OCI-LY1 (cell line): Measurements from ENCODE around the gene DNAL4.

Source experiments
- H2AFZ ChIP-seq: fragments of 200-600 bp; sonication (generic), shearing (Covaris generic); 2 replicates; pipeline ENCODE4 v1.6.0; 2014; ENCODE audit warnings: antibody characterized with exemption, mild to moderate bottlenecking, low read length
- H3F3A ChIP-seq: fragments of 200-600 bp; sonication (generic), shearing (Covaris generic); 2 replicates; pipeline ENCODE4 v1.6.0; 2014; ENCODE audit warnings: mild to moderate bottlenecking, antibody characterized with exemption, low read length, moderate library complexity; ENCODE audit not compliant: insufficient read depth
- H3K27ac ChIP-seq: fragments of 200-600 bp; sonication (generic); 2 replicates; pipeline ENCODE4 v1.5.1; 2014; ENCODE audit warnings: low read length, mixed run types, mild to moderate bottlenecking, low read depth; ENCODE audit not compliant: poor library complexity, severe bottlenecking
- H3K27me3 ChIP-seq: fragments of 200-600 bp; sonication (generic); 2 replicates; pipeline ENCODE4 v1.6.0; 2014; ENCODE audit warnings: antibody characterized with exemption, mild to moderate bottlenecking, low read length, moderate library complexity; ENCODE audit not compliant: insufficient read depth
- H3K36me3 ChIP-seq: fragments of 200-600 bp; sonication (generic); 2 replicates; pipeline ENCODE4 v1.6.1; 2014; ENCODE audit warnings: mild to moderate bottlenecking, antibody characterized with exemption, low read length, moderate library complexity, mixed read lengths; ENCODE audit not compliant: insufficient read depth
- H3K4me1 ChIP-seq: fragments of 200-600 bp; sonication (generic); 2 replicates; pipeline ENCODE4 v1.5.1; 2014; ENCODE audit warnings: mild to moderate bottlenecking, low read length, moderate library complexity; ENCODE audit not compliant: insufficient read depth, severe bottlenecking
- H3K4me2 ChIP-seq: fragments of 200-600 bp; sonication (generic), shearing (Covaris generic); 2 replicates; pipeline ENCODE4 v1.6.1; 2014; ENCODE audit warnings: low read length
- H3K4me3 ChIP-seq: fragments of 200-600 bp; sonication (generic); 2 replicates; pipeline ENCODE4 v1.5.1; 2014; ENCODE audit warnings: low read length, low read depth, mild to moderate bottlenecking, mixed read lengths; ENCODE audit not compliant: poor library complexity, severe bottlenecking
- H3K79me2 ChIP-seq: fragments of 200-600 bp; shearing (Covaris generic); 2 replicates; pipeline ENCODE4 v1.6.1; 2016; ENCODE audit warnings: mixed run types, low read length, mixed read lengths; ENCODE audit not compliant: insufficient read depth
- H3K9ac ChIP-seq: fragments of 200-600 bp; sonication (generic), shearing (Covaris generic); 2 replicates; pipeline ENCODE4 v1.6.1; 2014; ENCODE audit warnings: mild to moderate bottlenecking, low read length, mixed read lengths
- H3K9me2 ChIP-seq: fragments of 200-600 bp; sonication (generic), shearing (Covaris generic); 2 replicates; pipeline ENCODE4 v1.6.1; 2014; ENCODE audit warnings: low read depth, mild to moderate bottlenecking, low read length, mixed read lengths
- H3K9me3 ChIP-seq: fragments of 200-600 bp; shearing (Covaris generic); 2 replicates; pipeline ENCODE4 v1.6.1; 2014; ENCODE audit warnings: low read length, mixed read lengths
- H4K20me1 ChIP-seq: fragments of 200-600 bp; sonication (generic), shearing (Covaris generic); 2 replicates; pipeline ENCODE4 v1.6.0; 2016; ENCODE audit warnings: mild to moderate bottlenecking, low read length; ENCODE audit not compliant: insufficient read depth
- CTCF ChIP-seq: fragments of 200-600 bp; sonication (generic), shearing (Covaris generic); IDR thresholded peaks from 2 replicates; pipeline ENCODE4 v1.5.1; 2017; ENCODE audit warnings: mild to moderate bottlenecking, antibody characterized with exemption, low read length, moderate library complexity, mixed read lengths
- EZH2 ChIP-seq: fragments of 200-600 bp; sonication (generic), shearing (Covaris generic); IDR thresholded peaks from 2 replicates; pipeline ENCODE4 v1.8.0; 2017; ENCODE audit warnings: borderline replicate concordance, mixed run types, mild to moderate bottlenecking, antibody characterized with exemption, low read length, moderate library complexity, mixed read lengths

Gene DNAL4

DNA sequence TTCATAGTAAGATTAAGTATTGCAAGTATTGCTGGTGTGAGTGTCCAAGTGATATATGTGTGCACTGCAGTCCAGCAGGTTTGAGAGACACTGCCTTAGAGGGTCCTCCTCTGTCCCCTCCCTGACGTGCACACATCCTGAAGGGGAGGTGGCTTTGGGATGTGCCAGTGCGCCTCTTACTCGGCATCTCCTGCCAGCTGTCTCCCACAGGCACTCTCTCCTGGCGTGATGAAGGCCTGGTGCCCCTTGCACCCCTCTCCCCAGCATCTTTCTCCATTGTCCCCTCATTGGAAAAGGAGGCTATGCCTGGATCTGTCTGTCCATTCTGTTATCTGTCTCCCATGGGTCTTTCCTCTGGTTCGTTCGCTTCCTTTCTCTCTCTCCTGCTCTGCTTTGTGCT lies 64.0 kb downstream of the DNAL4 start:
- Histone ChIP-seq H3K4me1 (no peaks in the 10 kb centered on the region), H3K36me3 (peaks cover 79% of the 10 kb centered on the region), H3K4me3 (no peak overlapping the region), H3K9ac (no peak overlapping the region), H3K4me2 (no peak overlapping the region), H3F3A (no peaks in the 10 kb centered on the region), H3K9me3 (no peaks in the 10 kb centered on the region), H3K27ac (no peak overlapping the region), H4K20me1 (no peaks in the 10 kb centered on the region), H3K9me2 (no peaks in the 10 kb centered on the region), H3K79me2 (no peaks in the 10 kb centered on the region), H2AFZ (no peak overlapping the region), H3K27me3 (no peaks in the 10 kb centered on the region)
- TF ChIP-seq EZH2 (no peak), CTCF (no peak)

DNA sequence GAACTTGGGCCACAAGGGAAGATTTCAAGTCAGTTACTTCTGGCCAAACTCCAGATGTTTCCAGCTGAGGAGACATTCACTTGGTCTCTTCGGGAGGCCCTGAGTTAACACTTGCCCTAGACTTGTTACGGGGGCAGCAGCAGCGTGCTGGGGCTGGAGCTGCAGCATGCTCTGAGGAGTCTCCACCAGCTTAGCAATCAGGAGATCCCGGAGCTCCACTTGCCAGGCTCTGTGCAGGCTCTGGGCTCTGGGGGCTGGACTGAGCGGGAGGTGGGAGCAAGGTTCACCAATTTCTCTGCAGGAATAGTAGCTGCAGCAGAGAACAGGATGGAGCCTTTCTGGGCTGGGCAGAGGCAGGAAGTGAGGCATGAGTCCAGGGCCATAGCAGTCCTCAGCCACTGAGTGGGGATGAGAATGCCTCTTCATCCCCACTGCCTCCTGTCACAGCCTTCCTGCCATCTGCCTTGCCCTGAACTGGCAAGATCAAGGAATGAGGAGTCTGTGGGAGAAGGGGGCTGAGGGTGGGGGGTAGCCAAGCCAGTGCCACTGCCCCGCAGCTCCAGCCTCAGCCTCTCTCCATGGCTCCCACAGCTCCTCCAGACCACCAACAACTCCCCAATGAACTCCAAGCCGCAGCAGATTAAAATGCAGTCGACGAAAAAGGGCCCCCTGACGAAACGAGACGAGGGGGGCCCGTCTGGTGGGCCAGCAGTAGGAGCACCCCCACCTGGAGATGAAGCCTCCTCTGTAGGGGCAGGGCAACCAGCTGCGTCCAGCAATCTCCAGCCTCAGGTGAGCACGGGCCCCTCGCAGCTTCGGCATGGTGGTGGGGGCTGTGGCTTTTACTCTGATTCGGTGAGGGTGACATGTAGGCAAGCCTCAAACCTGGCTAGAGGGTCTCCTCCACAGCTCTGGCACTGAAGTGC lies 64.8 kb downstream of the DNAL4 start:
- no peaks in the 10 kb centered on the region for H3K9me3 ChIP-seq
- no peak overlapping the region for H3K27ac ChIP-seq
- no peak overlapping the region for H3K4me2 ChIP-seq
- H3K27me3 ChIP-seq = no peaks in the 10 kb centered on the region
- no peaks in the 10 kb centered on the region for H3K79me2 ChIP-seq
- no peaks in the 10 kb centered on the region for H4K20me1 ChIP-seq
- H3K36me3 ChIP-seq = peaks cover 79% of the 10 kb centered on the region
- no peak for TF ChIP-seq CTCF
- no peak for TF ChIP-seq EZH2
- no peaks in the 10 kb centered on the region for H3K9me2 ChIP-seq
- no peak overlapping the region for H3K4me3 ChIP-seq
- no peaks in the 10 kb centered on the region for H3K4me1 ChIP-seq
- no peak overlapping the region for H3K9ac ChIP-seq
- no peaks in the 10 kb centered on the region for H3F3A ChIP-seq
- H2AFZ ChIP-seq = no peak overlapping the region
